ENCODE measurements around the gene IFI27L2. TPM values are rescaled to one million over a fixed set of nuclear protein-coding genes. Genes with fewer than 3 reads are reported as not detected.

The IFI27L2 gene
- total and polyA plus RNA-seq, 12 donors, result 51.3 to 499 (median 120) TPM

- H3K27ac ChIP-seq, result no peak overlapping the region
- intact Hi-C loops (cut with DNase I), result no loop called here
- H3K4me3 ChIP-seq, result no peak overlapping the region
- DNase-seq, result no peak
- H3K36me3 ChIP-seq (replicated peaks in 1 of 2), result no peaks in the 10 kb centered on the region
- 84 to 93% (median 91%) methylated on average over 5 of the region's 5 CpGs for whole genome bisulfite sequencing, 4 donors
- no peak for TF ChIP-seq CTCF (IDR thresholded peaks at IDR 0.05)
- no peak for TF ChIP-seq POLR2A (IDR thresholded peaks at IDR 0.05)
- H3K4me1 ChIP-seq (replicated peaks in 1 of 2), result peaks cover 0 to 7% of the 10 kb centered on the region in 2 donors
- no peaks in the 10 kb centered on the region for H3K27me3 ChIP-seq
- no peaks in the 10 kb centered on the region for H3K9me3 ChIP-seq (replicated peaks in 1 of 3)
Measured at GRCh38 chr14:94162466-94162865, 33.1 kb upstream of the IFI27L2 start.

DNA sequence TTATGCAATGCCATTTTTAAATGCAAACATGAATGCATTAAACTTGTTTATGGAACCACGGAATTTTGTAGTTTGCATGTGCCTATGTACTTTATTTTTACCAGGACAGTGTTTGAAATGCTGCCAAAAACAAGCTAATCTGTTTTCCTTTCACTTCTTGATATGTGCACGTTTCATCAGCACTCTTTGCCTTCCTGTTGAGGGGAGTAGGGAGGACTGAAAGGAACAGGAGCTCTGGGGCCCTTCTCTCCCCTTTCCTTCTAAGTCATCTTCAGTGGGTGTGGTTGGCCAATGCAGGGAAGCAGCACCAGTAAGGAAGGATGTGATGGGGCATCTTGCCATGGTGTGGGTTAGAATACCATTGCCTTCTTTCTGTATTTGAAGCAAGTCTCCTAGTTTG, 32.6 kb upstream of the IFI27L2 start:
- H3K4me1 ChIP-seq (replicated peaks in 1 of 2), result peaks cover 0 to 7% of the 10 kb centered on the region in 2 donors
- no peaks in the 10 kb centered on the region for H3K27me3 ChIP-seq
- no peaks in the 10 kb centered on the region for H3K9me3 ChIP-seq (replicated peaks in 1 of 3)
- TF ChIP-seq CTCF (IDR thresholded peaks at IDR 0.05) (no peak), POLR2A (IDR thresholded peaks at IDR 0.05) (no peak)
- no peak overlapping the region for H3K4me3 ChIP-seq
- 2 to 5% (median 3%) methylated on average over 2 of the region's 2 CpGs for WGBS, 4 donors
- no peaks in the 10 kb centered on the region for H3K36me3 ChIP-seq (replicated peaks in 1 of 2)
- no peak overlapping the region for H3K27ac ChIP-seq
- no peak for DNase-seq
- intact Hi-C loops (cut with DNase I), result no loop called here

DNA sequence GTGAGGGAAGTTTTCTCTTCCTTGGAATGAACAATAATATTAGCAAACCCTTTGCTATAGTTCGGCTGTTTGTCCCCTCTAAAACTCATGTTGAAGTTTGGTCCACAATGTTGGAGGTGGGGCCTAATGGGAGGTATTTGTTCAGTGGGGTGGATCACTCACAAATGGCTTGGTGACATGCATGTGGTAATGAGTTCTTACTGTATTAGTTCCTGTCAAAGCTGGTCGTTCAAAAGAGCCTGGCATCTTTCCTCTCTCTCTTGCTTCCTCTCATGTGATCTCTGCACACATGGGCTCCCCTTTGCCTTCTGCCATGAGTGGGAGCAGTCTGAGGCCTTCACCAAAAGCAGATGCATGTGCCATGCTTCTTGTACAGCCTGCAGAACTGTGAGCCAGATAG, 31.7 kb upstream of the IFI27L2 start:
- intact Hi-C loops (cut with DNase I), result no loop called here
- no peak overlapping the region for H3K4me3 ChIP-seq
- whole genome bisulfite sequencing, 4 donors, result 30 to 55% (median 49%) methylated on average over 2 of the region's 2 CpGs

GRCh38 chr14:94158239-94158883, 29.0 kb upstream of the IFI27L2 start:
- H3K27ac ChIP-seq, result no peak overlapping the region
- intact Hi-C loops (cut with DNase I), result no loop called here
- peaks cover 3% of the 10 kb centered on the region for H3K27me3 ChIP-seq
- H3K36me3 ChIP-seq (replicated peaks in 1 of 2), result no peaks in the 10 kb centered on the region
- H3K4me1 ChIP-seq (replicated peaks in 1 of 2), result peaks cover 0 to 7% of the 10 kb centered on the region in 2 donors
- H3K9me3 ChIP-seq (replicated peaks in 1 of 3), result no peaks in the 10 kb centered on the region
- 58 to 70% (median 61%) methylated on average over 10 of the region's 10 CpGs for WGBS, 4 donors
- DNase-seq, result no peak
- no peak for TF ChIP-seq POLR2A (IDR thresholded peaks at IDR 0.05)
- no peak for TF ChIP-seq CTCF (IDR thresholded peaks at IDR 0.05)
- no peak overlapping the region for H3K4me3 ChIP-seq

More for the DNA sequence above, 31.7 kb upstream of the IFI27L2 start:
- TF ChIP-seq CTCF (IDR thresholded peaks at IDR 0.05) (no peak), POLR2A (IDR thresholded peaks at IDR 0.05) (no peak)
- Histone ChIP-seq H3K27ac (no peak overlapping the region), H3K9me3 (replicated peaks in 1 of 3) (no peaks in the 10 kb centered on the region), H3K4me1 (replicated peaks in 1 of 2) (peaks cover 0 to 7% of the 10 kb centered on the region in 2 donors), H3K27me3 (peaks cover 3% of the 10 kb centered on the region), H3K36me3 (replicated peaks in 1 of 2) (no peaks in the 10 kb centered on the region)
- no peak for DNase-seq

Data from adrenal gland (tissue), 12 donors.